Measurements from ENCODE around the gene EVA1A. TPM values are rescaled to one million over a fixed set of nuclear protein-coding genes. Genes with fewer than 3 reads are reported as not detected.

EVA1A gene
- total RNA-seq, 4 donors from 2014 or later: 0.17 to 1.2 (median 0.69) TPM; not detected in 1

- Histone ChIP-seq H3K36me3 (no peaks in the 10 kb centered on the region), H3K27me3 (no peaks in the 10 kb centered on the region), H3K4me3 (no peak overlapping the region), H3K9me3 (no peaks in the 10 kb centered on the region), H3K4me1 (no peaks in the 10 kb centered on the region), H3K27ac (replicated peaks in 1 of 4) (no peak overlapping the region)
- WGBS: 79% methylated on average over 8 of the region's 8 CpGs
- intact Hi-C loops (cut with DNase I): no loop called here
- TF ChIP-seq EP300 (IDR thresholded peaks at IDR 0.05): no peak
- TF ChIP-seq POLR2A (IDR thresholded peaks at IDR 0.05; ENCODE audit: low read depth): no peak
- no peak for TF ChIP-seq POLR2AphosphoS5 (IDR thresholded peaks at IDR 0.05)
- no peak for TF ChIP-seq CTCF (IDR thresholded peaks at IDR 0.05)
- no peak for DNase-seq (ENCODE audit: extremely low spot score)
Measured at GRCh38 chr2:75598589-75599155, 37.9 kb upstream of the EVA1A start.

DNA sequence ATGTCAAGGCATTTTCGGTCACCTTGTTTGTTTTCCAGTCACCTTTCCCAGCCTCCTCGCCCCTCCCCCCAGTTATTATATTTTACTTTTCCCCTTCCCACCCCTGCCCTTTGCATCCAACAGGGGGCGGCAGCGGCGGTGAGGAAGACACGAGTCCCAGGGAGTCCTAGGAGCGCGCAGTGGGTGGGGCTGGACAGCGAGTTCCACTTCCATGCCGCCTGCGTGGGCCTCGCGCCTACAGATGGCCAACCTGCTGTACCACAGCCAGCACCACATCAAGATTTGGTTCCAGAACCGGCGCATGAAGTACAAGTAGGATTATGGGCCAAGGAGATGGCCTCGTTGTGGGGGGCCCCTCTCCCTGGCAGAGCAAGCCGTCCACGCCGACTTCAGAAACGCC, 37.2 kb upstream of the EVA1A start:
- intact Hi-C loops (cut with DNase I): no loop called here
- WGBS: 90% methylated on average over 19 of the region's 20 CpGs
- Histone ChIP-seq H3K9me3 (no peaks in the 10 kb centered on the region), H3K4me3 (no peak overlapping the region), H3K36me3 (no peaks in the 10 kb centered on the region), H3K4me1 (no peaks in the 10 kb centered on the region), H3K27me3 (no peaks in the 10 kb centered on the region), H3K27ac (replicated peaks in 1 of 4) (no peak overlapping the region)
- no peak for DNase-seq (ENCODE audit: extremely low spot score)
- TF ChIP-seq EP300 (IDR thresholded peaks at IDR 0.05) (no peak), POLR2AphosphoS5 (IDR thresholded peaks at IDR 0.05) (no peak), POLR2A (IDR thresholded peaks at IDR 0.05; ENCODE audit: low read depth) (no peak), CTCF (IDR thresholded peaks at IDR 0.05) (no peak)

GRCh38 chr2:75596784-75597183, 36.0 kb upstream of the EVA1A start:
- intact Hi-C loops (cut with DNase I): no loop called here
- no peaks in the 10 kb centered on the region for H3K4me1 ChIP-seq
- no peaks in the 10 kb centered on the region for H3K36me3 ChIP-seq
- 78% methylated on average over 4 of the region's 4 CpGs for WGBS
- H3K4me3 ChIP-seq: no peak overlapping the region
- H3K27me3 ChIP-seq: no peaks in the 10 kb centered on the region
- no peak overlapping the region for H3K27ac ChIP-seq (replicated peaks in 1 of 4)
- TF ChIP-seq POLR2AphosphoS5 (IDR thresholded peaks at IDR 0.05): no peak
- TF ChIP-seq EP300 (IDR thresholded peaks at IDR 0.05): no peak
- no peak for TF ChIP-seq CTCF (IDR thresholded peaks at IDR 0.05)
- TF ChIP-seq POLR2A (IDR thresholded peaks at IDR 0.05; ENCODE audit: low read depth): no peak
- H3K9me3 ChIP-seq: no peaks in the 10 kb centered on the region
- no peak for DNase-seq (ENCODE audit: extremely low spot score)

DNA sequence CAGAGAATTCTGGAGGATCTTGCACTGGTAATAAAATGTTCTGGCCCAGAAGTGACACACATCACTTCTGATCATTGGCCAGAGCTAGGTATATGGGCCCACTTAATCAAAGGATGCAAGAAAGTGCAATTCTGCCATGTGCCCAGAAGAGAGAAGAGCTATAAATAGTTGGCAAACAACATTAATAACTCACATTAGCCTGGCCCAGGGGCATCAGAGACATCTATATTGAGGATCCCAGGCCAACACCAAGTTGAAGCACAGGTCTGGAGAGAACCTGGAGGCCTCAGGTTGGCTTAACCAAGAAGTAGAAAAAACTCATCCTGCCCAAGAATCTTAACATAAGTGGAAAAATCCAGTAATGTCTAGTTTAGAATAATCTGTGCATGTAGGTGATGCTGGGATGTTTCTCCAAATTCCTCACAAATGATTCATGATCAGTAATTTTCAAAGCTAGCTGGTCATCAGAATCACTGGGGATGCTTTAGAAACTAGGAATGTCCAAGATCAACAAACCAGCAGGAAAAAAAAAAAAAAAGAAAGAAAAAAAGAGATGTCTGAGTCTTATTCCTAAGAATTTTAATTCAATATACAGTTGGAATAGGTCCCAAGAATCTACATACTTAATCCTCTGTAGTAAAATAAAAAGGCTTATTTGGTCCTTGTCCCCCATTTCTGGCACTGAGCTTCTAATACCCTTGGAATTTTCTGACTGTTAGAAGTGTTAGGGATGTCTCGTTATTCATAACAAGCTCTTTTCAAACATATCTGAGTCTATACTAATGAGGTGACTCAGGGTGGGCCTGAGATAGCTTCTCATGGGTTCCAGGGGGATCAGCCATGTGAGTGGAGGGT, 35.0 kb upstream of the EVA1A start:
- intact Hi-C loops (cut with DNase I): no loop called here
- H3K4me3 ChIP-seq: no peak overlapping the region
- no peaks in the 10 kb centered on the region for H3K4me1 ChIP-seq
- no peaks in the 10 kb centered on the region for H3K9me3 ChIP-seq
- H3K36me3 ChIP-seq: no peaks in the 10 kb centered on the region
- no peak for DNase-seq (ENCODE audit: extremely low spot score)
- 37% methylated on average over 1 of the region's 1 CpG for WGBS
- no peak overlapping the region for H3K27ac ChIP-seq (replicated peaks in 1 of 4)
- H3K27me3 ChIP-seq: no peaks in the 10 kb centered on the region
- TF ChIP-seq EP300 (IDR thresholded peaks at IDR 0.05) (no peak), CTCF (IDR thresholded peaks at IDR 0.05) (no peak), POLR2A (IDR thresholded peaks at IDR 0.05; ENCODE audit: low read depth) (no peak), POLR2AphosphoS5 (IDR thresholded peaks at IDR 0.05) (no peak)
